ENCODE data around the gene HOXD4.

HOXD4 gene

DNA sequence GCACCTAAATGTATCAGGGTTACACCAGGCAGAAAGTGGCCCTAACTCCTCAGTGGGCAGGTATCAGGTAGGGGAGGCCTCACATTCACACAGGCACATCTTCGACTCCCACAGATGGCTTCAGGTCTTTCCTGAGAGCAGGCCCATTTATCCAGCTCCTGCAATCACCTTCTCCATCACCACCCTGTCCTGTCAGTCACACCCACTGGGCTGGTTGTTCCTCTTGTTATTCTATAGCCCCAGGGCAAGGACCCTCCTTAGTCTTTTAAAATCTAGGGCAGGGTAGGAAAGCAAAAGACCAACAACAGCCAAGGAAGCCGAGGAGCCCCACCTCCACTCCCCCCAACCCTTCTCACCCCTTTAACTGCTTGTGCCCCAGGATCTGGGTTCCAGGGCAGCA is 9.1 kb upstream of the HOXD4 start:
- no peak for DNase-seq

GRCh38 chr2:176145085-176145969 is 6.0 kb upstream of the HOXD4 start:
- DNase-seq, result no peak

DNA sequence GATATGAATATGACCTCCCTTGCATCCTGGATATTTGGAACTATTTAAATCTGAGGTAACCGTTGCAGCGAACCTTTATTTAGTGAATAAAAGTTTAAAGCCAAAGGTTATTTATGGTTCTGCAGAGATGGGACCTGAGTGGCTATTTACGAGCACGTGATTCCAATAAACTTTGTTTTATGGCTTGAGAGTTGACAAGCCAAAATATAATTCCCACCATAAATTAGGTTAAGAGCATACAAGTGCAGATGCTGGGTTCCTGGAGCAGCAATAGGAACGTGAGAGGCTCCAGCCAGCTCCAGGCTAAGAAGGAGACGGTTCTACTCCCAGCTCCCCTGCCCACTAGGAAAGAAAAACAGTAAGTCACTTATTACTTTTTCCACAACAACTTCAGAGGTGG is 5.2 kb upstream of the HOXD4 start:
- no peak for DNase-seq

DNA sequence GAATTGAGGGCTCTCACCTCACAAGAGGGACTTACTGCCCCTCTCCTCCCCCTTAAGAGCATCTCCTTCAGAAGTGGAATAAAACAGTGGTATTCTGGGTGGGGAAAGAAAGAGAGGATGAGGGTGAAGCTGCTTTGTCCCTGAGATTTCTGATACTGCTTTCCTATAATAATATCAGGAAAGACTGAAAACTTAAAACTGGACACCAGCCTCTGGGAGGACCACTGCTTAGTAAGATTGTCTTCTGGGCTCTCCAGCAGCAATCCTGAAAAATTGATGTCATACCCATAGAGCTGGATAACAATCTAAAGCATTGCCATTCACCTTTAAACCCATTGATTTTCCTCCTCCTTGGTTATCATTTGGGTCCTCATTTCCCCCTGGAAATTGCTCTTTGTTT is 4.7 kb upstream of the HOXD4 start:
- no peak for DNase-seq

- no peak for DNase-seq
Measured at GRCh38 chr2:176147210-176147799, 4.0 kb upstream of the HOXD4 start.

GRCh38 chr2:176147800-176148496 is 3.4 kb upstream of the HOXD4 start:
- DNase-seq, result no peak

DNA sequence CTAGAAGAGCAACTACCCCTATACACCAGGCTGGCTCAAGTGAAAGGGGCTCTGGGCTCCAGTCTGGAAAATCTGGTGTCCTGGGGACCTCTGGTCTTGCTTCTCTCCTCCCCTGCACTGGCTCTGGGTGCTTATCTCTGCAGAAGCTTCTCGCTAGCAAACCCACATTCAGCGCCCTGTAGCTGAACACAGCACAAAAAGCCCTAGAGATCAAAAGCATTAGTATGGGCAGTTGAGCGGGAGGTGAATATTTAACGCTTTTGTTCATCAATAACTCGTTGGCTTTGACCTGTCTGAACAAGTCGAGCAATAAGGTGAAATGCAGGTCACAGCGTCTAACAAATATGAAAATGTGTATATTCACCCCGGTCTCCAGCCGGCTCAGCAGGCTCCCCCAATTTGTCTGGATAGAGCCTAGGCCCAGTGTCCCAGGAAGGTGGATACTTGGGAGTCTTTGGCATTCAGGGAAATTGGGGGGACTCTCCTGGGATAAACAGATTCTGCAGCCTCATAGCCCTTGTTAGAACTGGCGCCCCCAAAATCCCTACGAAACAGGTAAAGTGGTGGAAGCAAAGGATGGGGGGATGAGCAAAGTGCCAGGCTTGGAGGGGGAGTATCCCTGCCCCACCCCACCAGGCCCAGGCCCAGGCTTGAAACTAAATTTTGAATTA is 2.5 kb upstream of the HOXD4 start:
- no peak for DNase-seq

DNA sequence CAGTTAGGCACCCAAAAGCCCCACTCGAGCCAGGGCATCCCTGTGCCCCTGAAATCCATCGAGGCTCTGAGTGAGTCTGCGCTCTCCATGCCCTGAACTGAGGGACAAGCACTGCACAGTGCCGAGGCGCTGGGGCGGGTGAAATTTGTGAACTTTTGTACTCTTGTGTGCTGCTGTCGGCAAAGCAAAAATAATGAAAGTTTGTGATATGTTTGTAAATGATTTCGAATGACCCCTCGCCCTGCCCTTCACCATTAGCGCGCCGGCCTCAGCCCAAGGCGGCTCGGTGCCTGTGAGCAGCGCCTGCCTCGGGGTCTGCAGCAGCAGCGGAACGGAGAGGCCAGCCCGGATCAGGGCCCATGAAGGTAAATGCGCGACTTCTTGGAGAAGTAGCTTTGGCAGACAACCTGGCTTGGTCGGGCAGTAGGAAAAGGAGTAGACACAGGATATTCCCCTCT is 1.8 kb upstream of the HOXD4 start:
- DNase-seq, result no peak

GRCh38 chr2:176149939-176150583 is 1.3 kb upstream of the HOXD4 start:
- no peak for DNase-seq

DNA sequence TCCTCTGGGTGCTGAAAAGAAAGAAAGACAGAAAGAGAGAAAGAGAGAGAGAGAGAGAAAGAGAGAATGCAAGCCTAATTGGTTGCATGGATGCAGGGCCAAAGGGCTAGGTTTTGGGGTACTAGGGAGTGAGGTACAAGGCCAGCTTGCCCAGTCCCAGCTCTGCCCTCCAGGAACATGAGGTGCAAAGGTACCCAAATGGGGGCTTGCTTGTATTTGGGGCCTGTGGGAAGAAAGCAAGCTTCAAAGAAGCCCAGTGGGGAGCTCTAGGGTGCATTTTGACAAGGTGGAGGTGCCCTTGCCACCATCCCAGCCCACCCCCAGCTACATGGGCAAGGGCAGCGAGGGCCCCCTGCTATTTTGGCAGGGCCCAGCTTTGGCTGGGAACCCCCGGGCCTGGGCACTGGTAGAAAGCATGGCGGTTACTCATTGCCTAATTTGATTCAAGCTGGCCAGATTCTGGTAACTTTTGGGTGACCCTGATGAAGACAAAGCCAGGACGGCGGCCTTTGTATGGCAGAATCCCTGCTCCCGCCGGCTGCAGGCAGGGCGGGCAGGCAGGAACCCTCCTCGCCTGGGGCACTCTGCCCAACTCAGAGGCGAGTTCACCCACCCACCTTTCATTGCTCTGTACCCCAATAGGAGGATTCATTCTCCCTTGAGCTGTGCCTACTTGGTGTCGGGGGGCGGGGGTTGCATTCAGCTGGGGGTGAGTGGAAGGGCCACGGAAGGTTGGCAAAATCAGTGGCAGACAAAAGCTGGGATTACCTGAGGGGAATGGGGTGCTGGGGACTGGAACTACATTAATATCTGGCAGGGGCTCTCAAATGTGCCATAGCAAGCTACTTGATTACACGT is 537 bp upstream of the HOXD4 start:
- DNase-seq, result no peak

- no peak for DNase-seq
Measured at GRCh38 chr2:176152350-176153181, 1.2 kb downstream of the HOXD4 start.

GRCh38 chr2:176154576-176155252 is 3.4 kb downstream of the HOXD4 start:
- no peak for DNase-seq

DNA sequence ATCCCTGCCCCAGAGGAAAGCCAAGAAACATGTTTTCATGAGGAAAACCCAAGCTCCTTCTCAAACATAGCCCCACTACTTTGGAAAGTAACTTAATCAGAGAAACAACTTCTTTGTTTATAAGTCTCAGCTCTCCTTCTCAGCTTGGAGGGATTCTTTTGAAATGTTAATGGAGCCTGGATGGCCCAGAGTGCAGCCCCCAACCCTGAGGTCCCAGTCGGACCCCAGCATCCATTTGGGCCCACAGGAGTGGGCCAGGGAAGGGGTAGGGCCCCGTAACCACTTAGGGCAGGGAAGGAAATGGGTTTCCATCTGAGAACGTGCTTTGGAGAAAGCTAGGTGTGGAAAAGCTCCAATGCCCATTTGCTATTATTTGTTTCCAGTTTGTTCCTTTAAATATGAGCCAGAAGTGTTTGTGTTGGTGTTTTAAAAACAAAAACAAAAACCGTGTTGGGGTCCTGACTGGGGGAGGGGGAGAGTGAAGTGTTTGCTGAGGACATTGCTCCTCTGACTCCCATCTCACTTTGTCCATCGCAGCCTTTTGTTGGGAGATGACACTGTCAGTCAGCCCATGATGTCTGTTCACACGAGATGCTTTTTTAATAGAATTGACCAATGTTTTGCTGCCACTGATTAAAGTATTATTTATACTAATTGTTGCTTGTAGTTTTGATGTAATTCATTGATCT is 4.2 kb downstream of the HOXD4 start:
- DNase-seq, result no peak

DNA sequence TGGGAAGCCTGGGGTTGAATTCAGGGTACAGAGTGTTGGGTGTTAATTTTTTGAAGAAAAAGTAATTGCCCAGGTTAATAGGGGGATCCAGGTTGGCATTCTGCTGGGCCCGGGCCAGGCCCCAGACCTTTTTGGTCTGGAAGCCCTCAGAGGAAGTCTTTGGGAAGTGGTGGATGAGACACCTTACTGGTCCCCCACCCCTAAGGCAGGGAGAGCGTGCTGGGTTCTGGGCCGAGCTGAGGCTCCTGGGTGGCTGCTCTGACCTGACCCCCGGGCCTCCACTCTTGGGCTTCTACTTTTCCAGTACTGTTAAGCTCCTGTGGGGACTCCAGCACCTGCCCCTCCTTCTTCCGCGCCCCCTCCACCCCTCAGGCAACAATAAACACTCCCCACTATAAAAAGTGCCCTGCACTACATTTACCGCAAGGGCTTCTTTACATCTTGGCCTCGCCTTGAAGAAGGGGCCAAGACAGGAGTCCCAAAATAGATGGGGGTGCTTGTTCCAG is 5.0 kb downstream of the HOXD4 start:
- no peak for DNase-seq

GRCh38 chr2:176156807-176157498 is 5.6 kb downstream of the HOXD4 start, which contains the start of gene HOXD3:
TSS of gene HOXD3 (plus strand) at chr2:176157307. CDS start at chr2:176169115, 11,808 bp downstream.
- no peak for DNase-seq

GRCh38 chr2:176157499-176158185 is 6.3 kb downstream of the HOXD4 start:
- DNase-seq, result no peak

DNA sequence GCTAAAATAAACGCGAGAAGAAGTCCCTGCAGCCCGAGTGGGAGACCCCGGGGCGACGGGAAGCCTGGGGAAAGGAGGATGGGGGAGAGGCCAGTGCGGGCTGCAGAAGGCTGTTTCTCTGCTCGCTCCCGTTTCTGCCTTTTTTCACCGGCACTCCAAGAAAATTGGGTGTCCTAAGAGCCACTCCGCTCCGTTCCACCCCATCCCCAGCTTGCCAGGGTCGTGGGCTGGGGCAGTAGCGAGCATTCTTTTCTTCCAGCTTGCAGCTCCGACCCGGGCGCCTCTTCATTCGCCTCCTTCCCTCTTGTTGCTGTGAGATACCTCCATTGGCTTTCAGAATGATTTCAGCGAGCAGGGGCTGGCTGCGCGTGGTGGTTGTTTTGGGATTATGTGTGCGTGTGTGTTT is 6.8 kb downstream of the HOXD4 start:
- DNase-seq, result no peak

Data from NCI-H1436 treated with DMSO at 0.1 percent for 48 hours (cell line).